ENCODE measurements around the gene ZNF407.

DNA sequence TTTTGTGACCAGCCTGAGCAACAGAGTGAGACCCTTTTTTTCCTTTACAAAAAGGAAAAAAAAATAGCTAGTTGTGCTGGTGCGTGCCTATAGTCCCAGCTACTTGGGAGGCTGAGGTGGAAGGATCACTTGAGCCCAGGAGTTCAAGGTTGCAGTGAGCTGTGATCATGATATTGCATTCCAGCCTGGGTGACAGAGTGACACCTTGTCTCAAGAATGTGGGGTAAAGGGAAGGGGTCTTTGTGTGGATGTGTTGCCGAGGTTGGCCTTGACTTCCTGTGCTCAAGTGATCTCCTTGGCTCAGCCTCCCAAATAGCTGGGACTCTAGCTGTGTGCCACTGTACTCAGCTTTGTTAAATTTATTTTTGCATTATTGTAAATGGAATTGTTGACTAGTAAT, 120.6 kb downstream of the ZNF407 start:
- TF ChIP-seq FOXM1 (IDR thresholded peaks at IDR 0.05; ENCODE audit: borderline replicate concordance, low read depth), result no peak
- no peak for TF ChIP-seq EP300 (IDR thresholded peaks at IDR 0.05; ENCODE audit: borderline replicate concordance)
- no peak for TF ChIP-seq TAF1 (IDR thresholded peaks at IDR 0.05; ENCODE audit: low read depth)
- TF ChIP-seq, protein P1, sequence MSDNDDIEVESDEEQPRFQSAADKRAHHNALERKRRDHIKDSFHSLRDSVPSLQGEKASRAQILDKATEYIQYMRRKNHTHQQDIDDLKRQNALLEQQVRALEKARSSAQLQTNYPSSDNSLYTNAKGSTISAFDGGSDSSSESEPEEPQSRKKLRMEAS (IDR thresholded peaks at IDR 0.05), result no peak
- no peak for TF ChIP-seq TEAD4 (IDR thresholded peaks at IDR 0.05)
- TF ChIP-seq, protein P2, sequence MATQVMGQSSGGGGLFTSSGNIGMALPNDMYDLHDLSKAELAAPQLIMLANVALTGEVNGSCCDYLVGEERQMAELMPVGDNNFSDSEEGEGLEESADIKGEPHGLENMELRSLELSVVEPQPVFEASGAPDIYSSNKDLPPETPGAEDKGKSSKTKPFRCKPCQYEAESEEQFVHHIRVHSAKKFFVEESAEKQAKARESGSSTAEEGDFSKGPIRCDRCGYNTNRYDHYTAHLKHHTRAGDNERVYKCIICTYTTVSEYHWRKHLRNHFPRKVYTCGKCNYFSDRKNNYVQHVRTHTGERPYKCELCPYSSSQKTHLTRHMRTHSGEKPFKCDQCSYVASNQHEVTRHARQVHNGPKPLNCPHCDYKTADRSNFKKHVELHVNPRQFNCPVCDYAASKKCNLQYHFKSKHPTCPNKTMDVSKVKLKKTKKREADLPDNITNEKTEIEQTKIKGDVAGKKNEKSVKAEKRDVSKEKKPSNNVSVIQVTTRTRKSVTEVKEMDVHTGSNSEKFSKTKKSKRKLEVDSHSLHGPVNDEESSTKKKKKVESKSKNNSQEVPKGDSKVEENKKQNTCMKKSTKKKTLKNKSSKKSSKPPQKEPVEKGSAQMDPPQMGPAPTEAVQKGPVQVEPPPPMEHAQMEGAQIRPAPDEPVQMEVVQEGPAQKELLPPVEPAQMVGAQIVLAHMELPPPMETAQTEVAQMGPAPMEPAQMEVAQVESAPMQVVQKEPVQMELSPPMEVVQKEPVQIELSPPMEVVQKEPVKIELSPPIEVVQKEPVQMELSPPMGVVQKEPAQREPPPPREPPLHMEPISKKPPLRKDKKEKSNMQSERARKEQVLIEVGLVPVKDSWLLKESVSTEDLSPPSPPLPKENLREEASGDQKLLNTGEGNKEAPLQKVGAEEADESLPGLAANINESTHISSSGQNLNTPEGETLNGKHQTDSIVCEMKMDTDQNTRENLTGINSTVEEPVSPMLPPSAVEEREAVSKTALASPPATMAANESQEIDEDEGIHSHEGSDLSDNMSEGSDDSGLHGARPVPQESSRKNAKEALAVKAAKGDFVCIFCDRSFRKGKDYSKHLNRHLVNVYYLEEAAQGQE (IDR thresholded peaks at IDR 0.05; ENCODE audit: low read depth), result no peak
- TF ChIP-seq EGR1 (IDR thresholded peaks at IDR 0.05), result no peak
- no peak for TF ChIP-seq NFIC (IDR thresholded peaks at IDR 0.05)
- TF ChIP-seq, protein P3, sequence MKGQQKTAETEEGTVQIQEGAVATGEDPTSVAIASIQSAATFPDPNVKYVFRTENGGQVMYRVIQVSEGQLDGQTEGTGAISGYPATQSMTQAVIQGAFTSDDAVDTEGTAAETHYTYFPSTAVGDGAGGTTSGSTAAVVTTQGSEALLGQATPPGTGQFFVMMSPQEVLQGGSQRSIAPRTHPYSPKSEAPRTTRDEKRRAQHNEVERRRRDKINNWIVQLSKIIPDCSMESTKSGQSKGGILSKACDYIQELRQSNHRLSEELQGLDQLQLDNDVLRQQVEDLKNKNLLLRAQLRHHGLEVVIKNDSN (IDR thresholded peaks at IDR 0.05), result no peak
- no peak for TF ChIP-seq YY1 (IDR thresholded peaks at IDR 0.05; ENCODE audit: low read depth)
- TF ChIP-seq CREB1 (IDR thresholded peaks at IDR 0.05; ENCODE audit: low read depth), result no peak
- TF ChIP-seq RAD21 (IDR thresholded peaks at IDR 0.05; ENCODE audit: low read depth), result no peak
- no peak for TF ChIP-seq CEBPB (IDR thresholded peaks at IDR 0.05)

All from Ishikawa (cell line).